AG09319 (cell line): ENCODE data around the gene UNC13A.
"Not testable (repeated sequence)": the region's sequence is repeated elsewhere in the genome, so short reads cannot be mapped to it uniquely, and the experiment has no call there.

Experiments
- DNase-seq: peaks from one replicate; pipeline ENCODE4 v3.0.0-alpha.2; 2010; ENCODE audit warnings: low read depth; ENCODE audit errors: extremely low read depth
- TF ChIP-seq, protein P1 (sequence below): IDR thresholded peaks from 2 replicates; pipeline ENCODE4 v1.5.1; 2011; ENCODE audit warnings: low read depth, mild to moderate bottlenecking, inconsistent platforms, low read length, moderate library complexity

UNC13A gene

GRCh38 chr19:17602872-17603510, 85.2 kb downstream of the UNC13A start:
- DNase-seq: no peak

GRCh38 chr19:17602217-17602616, 85.9 kb downstream of the UNC13A start:
- DNase-seq: no peak
- TF ChIP-seq, protein P1, sequence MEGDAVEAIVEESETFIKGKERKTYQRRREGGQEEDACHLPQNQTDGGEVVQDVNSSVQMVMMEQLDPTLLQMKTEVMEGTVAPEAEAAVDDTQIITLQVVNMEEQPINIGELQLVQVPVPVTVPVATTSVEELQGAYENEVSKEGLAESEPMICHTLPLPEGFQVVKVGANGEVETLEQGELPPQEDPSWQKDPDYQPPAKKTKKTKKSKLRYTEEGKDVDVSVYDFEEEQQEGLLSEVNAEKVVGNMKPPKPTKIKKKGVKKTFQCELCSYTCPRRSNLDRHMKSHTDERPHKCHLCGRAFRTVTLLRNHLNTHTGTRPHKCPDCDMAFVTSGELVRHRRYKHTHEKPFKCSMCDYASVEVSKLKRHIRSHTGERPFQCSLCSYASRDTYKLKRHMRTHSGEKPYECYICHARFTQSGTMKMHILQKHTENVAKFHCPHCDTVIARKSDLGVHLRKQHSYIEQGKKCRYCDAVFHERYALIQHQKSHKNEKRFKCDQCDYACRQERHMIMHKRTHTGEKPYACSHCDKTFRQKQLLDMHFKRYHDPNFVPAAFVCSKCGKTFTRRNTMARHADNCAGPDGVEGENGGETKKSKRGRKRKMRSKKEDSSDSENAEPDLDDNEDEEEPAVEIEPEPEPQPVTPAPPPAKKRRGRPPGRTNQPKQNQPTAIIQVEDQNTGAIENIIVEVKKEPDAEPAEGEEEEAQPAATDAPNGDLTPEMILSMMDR: no peak

More at GRCh38 chr19:17602872-17603510, 85.2 kb downstream of the UNC13A start:
- TF ChIP-seq, protein P1: no peak

DNA sequence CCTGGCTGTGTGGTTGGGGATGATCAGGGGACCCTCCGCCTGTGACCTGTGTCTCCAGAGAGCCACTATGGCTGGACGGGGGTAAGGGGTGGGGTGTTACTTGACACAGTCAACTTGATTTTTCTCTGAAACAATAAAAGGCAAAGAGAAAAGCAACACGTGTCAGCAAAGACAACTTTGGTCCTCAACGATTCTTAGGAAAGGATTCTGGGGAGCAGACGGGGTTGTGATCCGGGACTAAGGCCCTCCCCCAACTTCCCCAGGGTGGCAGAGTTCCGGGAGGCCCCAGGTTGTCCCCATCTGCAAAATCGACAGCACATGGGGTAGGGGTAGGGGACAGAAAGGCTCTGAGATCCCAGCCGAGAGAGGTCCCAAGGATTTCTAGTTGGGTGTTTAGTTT, 86.5 kb downstream of the UNC13A start:
- TF ChIP-seq, protein P1: no peak
- no peak for DNase-seq

DNA sequence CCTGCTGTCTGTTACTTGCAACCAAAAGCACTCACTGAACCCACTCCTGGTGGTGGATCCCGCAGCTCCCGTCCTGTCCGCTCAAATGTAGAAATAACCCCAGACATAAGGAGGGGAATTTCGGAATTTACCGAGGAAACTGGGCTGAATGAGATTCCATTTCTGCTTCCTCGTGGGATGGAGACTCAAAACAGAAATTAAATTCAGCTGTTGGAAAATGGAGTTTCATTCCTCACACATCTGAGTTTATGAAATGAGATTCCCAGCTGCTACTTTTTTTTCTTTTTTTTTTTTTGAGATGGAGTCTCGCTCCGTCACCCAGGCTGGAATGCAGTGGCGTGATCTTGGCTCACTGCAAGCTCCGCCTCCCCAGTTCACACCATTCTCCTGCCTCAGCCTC, 88.4 kb downstream of the UNC13A start:
- peak; percentile 10 for DNase-seq
- TF ChIP-seq, protein P1: no peak

GRCh38 chr19:17598953-17599352, 89.2 kb downstream of the UNC13A start:
- DNase-seq: no peak
- TF ChIP-seq, protein P1: no peak

GRCh38 chr19:17598063-17598462, 90.1 kb downstream of the UNC13A start:
- DNase-seq: not testable (repeated sequence)

- not testable (repeated sequence) for DNase-seq
Observed at GRCh38 chr19:17594296-17594695, 93.9 kb downstream of the UNC13A start.

DNA sequence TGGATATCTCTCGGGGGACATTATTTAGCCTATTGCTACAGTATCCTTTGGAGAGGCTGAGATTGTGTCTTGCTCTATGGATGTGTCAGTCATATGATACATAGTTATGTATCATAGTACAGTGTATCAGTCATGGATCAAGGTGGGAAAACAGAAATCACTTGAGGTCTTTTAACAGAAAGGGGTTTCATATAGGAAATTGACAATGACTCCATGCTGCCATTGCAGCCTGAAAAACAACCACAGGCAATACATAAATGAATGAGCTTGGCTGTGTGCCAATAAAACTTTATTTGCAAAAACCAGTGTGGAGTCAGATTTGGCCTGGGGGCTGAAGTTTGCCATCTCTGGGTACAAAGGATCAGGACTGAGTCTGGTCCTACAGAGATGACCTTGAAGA, 97.3 kb downstream of the UNC13A start:
- no peak for DNase-seq
- TF ChIP-seq, protein P1: no peak

DNA sequence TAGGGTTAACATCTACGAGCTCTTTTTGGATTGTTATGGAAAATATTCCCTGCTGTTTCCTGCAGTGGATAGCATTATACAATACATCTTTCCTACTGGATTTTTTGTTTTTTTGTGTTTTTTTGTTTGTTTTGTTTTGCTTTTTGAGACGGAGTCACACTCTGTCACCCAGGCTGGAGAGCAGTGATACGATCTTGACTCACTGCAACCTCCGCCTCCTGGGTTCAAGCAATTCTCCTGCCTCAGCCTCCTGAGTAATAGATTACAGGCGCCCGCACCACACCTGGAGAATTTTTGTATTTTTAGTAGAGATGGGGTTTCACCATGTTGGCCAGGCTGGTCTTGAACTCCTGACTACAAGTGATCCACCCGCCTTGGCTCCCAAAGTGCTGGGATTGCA, 102.8 kb downstream of the UNC13A start:
- DNase-seq: not testable (repeated sequence)
